Measurements from ENCODE around the gene SPC25.

SPC25 gene

GRCh38 chr2:168901003-168901402 is 10.8 kb upstream of the SPC25 start, which contains the start of gene G6PC2:
Gene G6PC2, plus strand, starts transcription at chr2:168901291. Its CDS starts 41 bp downstream, at chr2:168901332.
- peaks cover 3% of the 10 kb centered on the region for H3K27me3 ChIP-seq (ENCODE audit: insufficient read depth, low read length, poor library complexity)
- no peak within 1 kb of the TSS for H3K9ac ChIP-seq (ENCODE audit: low read depth, low read length)
- H3K4me2 ChIP-seq (ENCODE audit: insufficient read depth, low read length), result no peak within 1 kb of the TSS
- H3K79me2 ChIP-seq (ENCODE audit: insufficient read depth, low read length), result no peaks in the 10 kb centered on the region
- no peaks in the 10 kb centered on the region for H3K4me1 ChIP-seq (ENCODE audit: insufficient read depth, low read length)
- H4K20me1 ChIP-seq (ENCODE audit: insufficient read depth, low read length), result no peaks in the 10 kb centered on the region
- H2AFZ ChIP-seq (ENCODE audit: low read depth, low read length), result no peak within 1 kb of the TSS
- no peak for ATAC-seq (ENCODE audit: insufficient read depth, low read depth)
- no peak for TF ChIP-seq EZH2 (IDR thresholded peaks at IDR 0.05; ENCODE audit: borderline replicate concordance, low read depth, low read length, severe bottlenecking)
- no peak for TF ChIP-seq CTCF (IDR thresholded peaks at IDR 0.05; ENCODE audit: borderline replicate concordance, extremely low read depth, low read length, poor library complexity, severe bottlenecking)
- H3K4me3 ChIP-seq (ENCODE audit: low read depth in 1 of 2, low read length in 2 of 2), result no peak within 1 kb of the TSS
- no peak within 1 kb of the TSS for H3K27ac ChIP-seq (ENCODE audit: low read length)
- no peak for DNase-seq
- H3K36me3 ChIP-seq (ENCODE audit: insufficient read depth, low read length), result no peaks in the 10 kb centered on the region
- no peaks in the 10 kb centered on the region for H3K9me3 ChIP-seq (ENCODE audit: insufficient read depth, low read length, severe bottlenecking)

GRCh38 chr2:168897449-168897848 is 7.2 kb upstream of the SPC25 start:
- no peak overlapping the region for H3K4me3 ChIP-seq (ENCODE audit: low read depth in 1 of 2, low read length in 2 of 2)
- H3K27me3 ChIP-seq (ENCODE audit: insufficient read depth, low read length, poor library complexity), result no peaks in the 10 kb centered on the region
- no peak overlapping the region for H2AFZ ChIP-seq (ENCODE audit: low read depth, low read length)
- no peaks in the 10 kb centered on the region for H3K4me1 ChIP-seq (ENCODE audit: insufficient read depth, low read length)
- no peaks in the 10 kb centered on the region for H3K36me3 ChIP-seq (ENCODE audit: insufficient read depth, low read length)
- H3K9ac ChIP-seq (ENCODE audit: low read depth, low read length), result no peak overlapping the region
- TF ChIP-seq EZH2 (IDR thresholded peaks at IDR 0.05; ENCODE audit: borderline replicate concordance, low read depth, low read length, severe bottlenecking) (no peak), CTCF (IDR thresholded peaks at IDR 0.05; ENCODE audit: borderline replicate concordance, extremely low read depth, low read length, poor library complexity, severe bottlenecking) (no peak)
- H4K20me1 ChIP-seq (ENCODE audit: insufficient read depth, low read length), result no peaks in the 10 kb centered on the region
- ATAC-seq (ENCODE audit: insufficient read depth, low read depth), result no peak
- no peaks in the 10 kb centered on the region for H3K9me3 ChIP-seq (ENCODE audit: insufficient read depth, low read length, severe bottlenecking)
- H3K79me2 ChIP-seq (ENCODE audit: insufficient read depth, low read length), result no peaks in the 10 kb centered on the region
- no peak overlapping the region for H3K4me2 ChIP-seq (ENCODE audit: insufficient read depth, low read length)
- DNase-seq, result no peak
- H3K27ac ChIP-seq (ENCODE audit: low read length), result no peak overlapping the region

- no peak for TF ChIP-seq CTCF (IDR thresholded peaks at IDR 0.05; ENCODE audit: borderline replicate concordance, extremely low read depth, low read length, poor library complexity, severe bottlenecking)
- Histone ChIP-seq H3K4me2 (ENCODE audit: insufficient read depth, low read length) (no peak overlapping the region), H3K9ac (ENCODE audit: low read depth, low read length) (no peak overlapping the region), H3K9me3 (ENCODE audit: insufficient read depth, low read length, severe bottlenecking) (no peaks in the 10 kb centered on the region), H3K27ac (ENCODE audit: low read length) (no peak overlapping the region), H3K79me2 (ENCODE audit: insufficient read depth, low read length) (no peaks in the 10 kb centered on the region), H3K27me3 (ENCODE audit: insufficient read depth, low read length, poor library complexity) (no peaks in the 10 kb centered on the region), H2AFZ (ENCODE audit: low read depth, low read length) (no peak overlapping the region), H4K20me1 (ENCODE audit: insufficient read depth, low read length) (no peaks in the 10 kb centered on the region), H3K4me3 (ENCODE audit: low read depth in 1 of 2, low read length in 2 of 2) (no peak overlapping the region), H3K36me3 (ENCODE audit: insufficient read depth, low read length) (no peaks in the 10 kb centered on the region), H3K4me1 (ENCODE audit: insufficient read depth, low read length) (no peaks in the 10 kb centered on the region)
- ATAC-seq (ENCODE audit: insufficient read depth, low read depth) (no peak), DNase-seq (no peak)
These were observed 6.6 kb upstream of the SPC25 start for GRCh38 chr2:168896783-168897182.

- ATAC-seq (ENCODE audit: insufficient read depth, low read depth) (no peak), DNase-seq (no peak)
- no peaks in the 10 kb centered on the region for H3K79me2 ChIP-seq (ENCODE audit: insufficient read depth, low read length)
- TF ChIP-seq CTCF (IDR thresholded peaks at IDR 0.05; ENCODE audit: borderline replicate concordance, extremely low read depth, low read length, poor library complexity, severe bottlenecking) (no peak), EZH2 (IDR thresholded peaks at IDR 0.05; ENCODE audit: borderline replicate concordance, low read depth, low read length, severe bottlenecking) (no peak)
- peaks cover 4% of the 10 kb centered on the region for H3K4me1 ChIP-seq (ENCODE audit: insufficient read depth, low read length)
- no peaks in the 10 kb centered on the region for H4K20me1 ChIP-seq (ENCODE audit: insufficient read depth, low read length)
- H3K36me3 ChIP-seq (ENCODE audit: insufficient read depth, low read length), result no peaks in the 10 kb centered on the region
- H3K27ac ChIP-seq (ENCODE audit: low read length), result no peak overlapping the region
- no peak overlapping the region for H3K4me3 ChIP-seq (ENCODE audit: low read depth in 1 of 2, low read length in 2 of 2)
- no peaks in the 10 kb centered on the region for H3K9me3 ChIP-seq (ENCODE audit: insufficient read depth, low read length, severe bottlenecking)
- H2AFZ ChIP-seq (ENCODE audit: low read depth, low read length), result no peak overlapping the region
- H3K9ac ChIP-seq (ENCODE audit: low read depth, low read length), result no peak overlapping the region
- H3K27me3 ChIP-seq (ENCODE audit: insufficient read depth, low read length, poor library complexity), result no peaks in the 10 kb centered on the region
- no peak overlapping the region for H3K4me2 ChIP-seq (ENCODE audit: insufficient read depth, low read length)
These were observed 5.5 kb upstream of the SPC25 start for GRCh38 chr2:168895771-168896170.

All from DND-41 (cell line).